HepG2 (cell line): Measurements from ENCODE around the gene CLIC6. TPM values are rescaled to one million over a fixed set of nuclear protein-coding genes. Genes with fewer than 3 reads are reported as not detected.
A peak's percentile ranks its signal among the peaks of the same experiment; 100 is the strongest.

ENCODE experiments used
- AKNA ChIP-seq: sonication (generic); formaldehyde crosslinking; IDR thresholded peaks from 2 replicates; pipeline ENCODE4 v1.4.0; 2020; ENCODE audit warnings: missing genetic modification reagents, borderline replicate concordance
- ARID5B ChIP-seq: IDR thresholded peaks from 2 replicates; pipeline ENCODE4 v1.4.0; 2020; ENCODE audit warnings: mild to moderate bottlenecking, missing genetic modification reagents
- BORCS8-MEF2B ChIP-seq: sonication (generic); formaldehyde crosslinking; IDR thresholded peaks from 2 replicates; pipeline ENCODE4 v1.8.0; 2022; ENCODE audit warnings: mild to moderate bottlenecking, missing genetic modification reagents
- GTF3A ChIP-seq: sonication (generic); formaldehyde crosslinking; conservative IDR thresholded peaks from 2 replicates; pipeline ENCODE4 v1.4.0; 2020; ENCODE audit warnings: mild to moderate bottlenecking, missing genetic modification reagents
- IRF1 ChIP-seq: sonication (generic); formaldehyde crosslinking; IDR thresholded peaks from 2 replicates; pipeline ENCODE4 v1.4.0; 2020; ENCODE audit warnings: low read depth, mild to moderate bottlenecking, missing genetic modification reagents
- MAFF ChIP-seq: IDR thresholded peaks from 2 replicates; pipeline ENCODE4 v1.6.1; 2011; ENCODE audit warnings: low read depth, low read length, improper control_type of control experiment
- PHF20 ChIP-seq: sonication (generic); formaldehyde crosslinking; IDR thresholded peaks from 2 replicates; pipeline ENCODE4 v1.5.0; 2020; ENCODE audit warnings: mild to moderate bottlenecking, missing genetic modification reagents
- PRDM4 ChIP-seq: sonication (generic); formaldehyde crosslinking; IDR thresholded peaks from 2 replicates; pipeline ENCODE4 v1.9.0; 2021; ENCODE audit warnings: missing genetic modification reagents, borderline replicate concordance
- RFX1 ChIP-seq: fragments of 450-650 bp; IDR thresholded peaks from 2 replicates; pipeline ENCODE4 v1.6.1; 2017
- ZGPAT ChIP-seq: IDR thresholded peaks from 2 replicates; pipeline ENCODE4 v1.6.1; 2016; ENCODE audit warnings: mild to moderate bottlenecking
- ZNF232 ChIP-seq: sonication (generic); formaldehyde crosslinking; IDR thresholded peaks from 2 replicates; pipeline ENCODE4 v1.4.0; 2020; ENCODE audit warnings: missing genetic modification reagents, borderline replicate concordance
- ZNF552 ChIP-seq: sonication (generic); formaldehyde crosslinking; IDR thresholded peaks from 2 replicates; pipeline ENCODE4 v1.9.0; 2022; ENCODE audit warnings: missing genetic modification reagents, mild to moderate bottlenecking, borderline replicate concordance
- ZNF558 ChIP-seq: sonication (generic); formaldehyde crosslinking; IDR thresholded peaks from 2 replicates; pipeline ENCODE4 v1.9.0; 2022; ENCODE audit warnings: mild to moderate bottlenecking, missing genetic modification reagents, borderline replicate concordance
- ZNF605 ChIP-seq: sonication (generic); formaldehyde crosslinking; IDR thresholded peaks from 2 replicates; pipeline ENCODE4 v1.8.0; 2022; ENCODE audit warnings: mild to moderate bottlenecking, missing genetic modification reagents
- ZNF746 ChIP-seq: sonication (generic); formaldehyde crosslinking; IDR thresholded peaks from 2 replicates; pipeline ENCODE4 v1.8.0; 2022; ENCODE audit warnings: mild to moderate bottlenecking, missing genetic modification reagents
- polyA plus RNA-seq, 8 experiments: library from polyadenylated mRNA; depleted of rRNA in 3 of 8; stranded (reverse) in 7 of 8; unstranded in 1 of 8; fragments of >200 nt; fragmentation: Illumina TruSeq in 4 of 8; extraction: Trizol in 4 of 8; gene quantifications; 2 replicates each; pipeline versions ENCODE4 v1.2.1 to v1.2.3, GENCODE V29; 2011 to 2016; ENCODE audit warnings: low read depth in 4 of 8, missing spikeins in 1 of 8, mixed read lengths in 1 of 8; ENCODE audit not compliant: insufficient read depth in 1 of 8
- total RNA-seq, 5 experiments: library from RNA; depleted of rRNA; stranded (reverse); fragments of >200 nt; fragmentation: Illumina TruSeq; extraction: Trizol; gene quantifications; 2 replicates each; pipeline ENCODE4 v1.2.3, GENCODE V29; 2016; ENCODE audit warnings: low read depth in 1 of 5

The CLIC6 gene
- total and polyA plus RNA-seq, 2 of the 13 experiments (the other 11 are each of a cell fraction or from before 2014, with no cell fraction given), result not detected

- TF ChIP-seq IRF1 (CRISPR knock-in tag) (no peak), ZNF232 (CRISPR knock-in tag) (no peak), ZNF558 (CRISPR knock-in tag) (0 out of 2 replicates have a peak, but pooled peaks have one; percentile 39), PHF20 (CRISPR knock-in tag) (no peak), MAFF (0 out of 2 replicates have a peak, but pooled peaks have one; percentile 12), ZNF746 (no peak), RFX1 (no peak), ZGPAT (CRISPR knock-in tag) (0 out of 2 replicates have a peak, but pooled peaks have one; percentile 54), BORCS8-MEF2B (no peak), ARID5B (CRISPR knock-in tag) (peak; percentile 58; the same call in 1 of the 2 replicates), ZNF552 (CRISPR knock-in tag) (no peak), PRDM4 (CRISPR knock-in tag) (no peak), GTF3A (CRISPR knock-in tag) (no peak), AKNA (CRISPR knock-in tag) (no peak), ZNF605 (no peak; the same call in 1 of the 2 replicates)
Measured at GRCh38 chr21:34745557-34746255, 76.9 kb downstream of the CLIC6 start (continued).
